Measurements from ENCODE around the gene ZNF787. TPM values are rescaled to one million over a fixed set of nuclear protein-coding genes. Genes with fewer than 3 reads are reported as not detected.
A peak's percentile ranks its signal among the peaks of the same experiment; 100 is the strongest.

Gene ZNF787
- total and polyA plus RNA-seq, 2 of the 13 experiments (the other 11 are each of a cell fraction or from before 2014, with no cell fraction given): 15.1 to 42.8 TPM

DNA sequence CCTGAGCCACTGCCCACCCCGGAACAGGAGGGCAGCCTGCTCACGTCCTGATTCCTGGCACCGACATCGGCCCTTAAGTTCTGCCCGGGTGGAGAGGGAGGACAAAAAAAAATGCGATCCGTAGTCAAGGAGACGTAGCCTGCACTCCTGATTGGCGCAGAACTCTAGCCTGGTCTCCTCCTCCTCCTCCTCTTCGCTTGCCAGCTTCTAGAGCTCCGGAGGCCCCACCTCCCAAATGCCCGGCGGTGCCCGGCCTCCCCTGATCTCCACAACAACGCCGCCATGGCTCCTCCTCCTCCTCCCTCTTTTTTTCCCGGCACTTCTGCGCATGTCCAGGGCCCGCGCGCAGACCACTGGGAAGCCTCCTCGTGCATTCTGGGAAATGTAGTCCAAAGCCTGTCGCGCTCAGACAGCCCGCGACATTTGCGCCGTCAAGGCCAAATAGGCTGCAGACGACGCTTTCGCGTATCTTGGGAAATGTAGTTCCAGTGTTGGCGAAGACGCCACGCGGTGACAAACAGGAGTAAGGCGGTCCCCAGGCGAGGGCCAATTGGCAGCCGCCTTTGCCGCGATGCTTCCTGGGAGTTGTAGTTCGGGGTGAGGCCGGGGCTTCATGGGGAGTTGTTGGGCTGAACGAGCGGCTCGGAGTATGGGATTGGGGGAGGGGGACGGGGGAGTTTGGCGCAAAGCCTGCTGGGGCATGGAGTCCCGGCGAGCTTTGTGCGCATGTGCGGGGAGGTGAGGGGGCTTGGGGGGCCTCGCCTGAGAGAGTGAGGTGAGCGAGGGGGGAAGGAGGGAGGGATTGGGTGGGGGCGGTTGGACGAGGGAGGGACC is 19.7 kb upstream of the ZNF787 start, which contains the start of gene ZNF444 (continued):
- TF ChIP-seq TBL1XR1 (IDR thresholded peaks at IDR 0.05; ENCODE audit: borderline replicate concordance, low read length, partially characterized antibody) (peak; percentile 65), ZNF850 (CRISPR knock-in tag; conservative IDR thresholded peaks at IDR 0.05) (no peak), ZNF766 (CRISPR knock-in tag; IDR thresholded peaks at IDR 0.05; ENCODE audit: borderline replicate concordance) (no peak), ZNF510 (CRISPR knock-in tag; IDR thresholded peaks at IDR 0.05; ENCODE audit: low read depth) (no peak), ZNF558 (CRISPR knock-in tag; IDR thresholded peaks at IDR 0.05; ENCODE audit: borderline replicate concordance) (no peak), ATF2 (CRISPR knock-in tag; IDR thresholded peaks at IDR 0.05) (peak; percentile 77; the same call in 1 of the 2 replicates), WIZ (CRISPR knock-in tag; IDR thresholded peaks at IDR 0.05) (no peak), CREB1 (IDR thresholded peaks at IDR 0.05) (peak; percentile 93), CREB1 (CRISPR knock-in tag; IDR thresholded peaks at IDR 0.05) (peak; percentile 97), PCBP1 (IDR thresholded peaks at IDR 0.05; ENCODE audit: borderline replicate concordance, low read depth, low read length) (peak; percentile 93)
- TF ChIP-seq, protein P1, sequence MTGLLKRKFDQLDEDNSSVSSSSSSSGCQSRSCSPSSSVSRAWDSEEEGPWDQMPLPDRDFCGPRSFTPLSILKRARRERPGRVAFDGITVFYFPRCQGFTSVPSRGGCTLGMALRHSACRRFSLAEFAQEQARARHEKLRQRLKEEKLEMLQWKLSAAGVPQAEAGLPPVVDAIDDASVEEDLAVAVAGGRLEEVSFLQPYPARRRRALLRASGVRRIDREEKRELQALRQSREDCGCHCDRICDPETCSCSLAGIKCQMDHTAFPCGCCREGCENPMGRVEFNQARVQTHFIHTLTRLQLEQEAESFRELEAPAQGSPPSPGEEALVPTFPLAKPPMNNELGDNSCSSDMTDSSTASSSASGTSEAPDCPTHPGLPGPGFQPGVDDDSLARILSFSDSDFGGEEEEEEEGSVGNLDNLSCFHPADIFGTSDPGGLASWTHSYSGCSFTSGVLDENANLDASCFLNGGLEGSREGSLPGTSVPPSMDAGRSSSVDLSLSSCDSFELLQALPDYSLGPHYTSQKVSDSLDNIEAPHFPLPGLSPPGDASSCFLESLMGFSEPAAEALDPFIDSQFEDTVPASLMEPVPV (CRISPR knock-in tag; IDR thresholded peaks at IDR 0.05): no peak
- TF ChIP-seq, protein P2, sequence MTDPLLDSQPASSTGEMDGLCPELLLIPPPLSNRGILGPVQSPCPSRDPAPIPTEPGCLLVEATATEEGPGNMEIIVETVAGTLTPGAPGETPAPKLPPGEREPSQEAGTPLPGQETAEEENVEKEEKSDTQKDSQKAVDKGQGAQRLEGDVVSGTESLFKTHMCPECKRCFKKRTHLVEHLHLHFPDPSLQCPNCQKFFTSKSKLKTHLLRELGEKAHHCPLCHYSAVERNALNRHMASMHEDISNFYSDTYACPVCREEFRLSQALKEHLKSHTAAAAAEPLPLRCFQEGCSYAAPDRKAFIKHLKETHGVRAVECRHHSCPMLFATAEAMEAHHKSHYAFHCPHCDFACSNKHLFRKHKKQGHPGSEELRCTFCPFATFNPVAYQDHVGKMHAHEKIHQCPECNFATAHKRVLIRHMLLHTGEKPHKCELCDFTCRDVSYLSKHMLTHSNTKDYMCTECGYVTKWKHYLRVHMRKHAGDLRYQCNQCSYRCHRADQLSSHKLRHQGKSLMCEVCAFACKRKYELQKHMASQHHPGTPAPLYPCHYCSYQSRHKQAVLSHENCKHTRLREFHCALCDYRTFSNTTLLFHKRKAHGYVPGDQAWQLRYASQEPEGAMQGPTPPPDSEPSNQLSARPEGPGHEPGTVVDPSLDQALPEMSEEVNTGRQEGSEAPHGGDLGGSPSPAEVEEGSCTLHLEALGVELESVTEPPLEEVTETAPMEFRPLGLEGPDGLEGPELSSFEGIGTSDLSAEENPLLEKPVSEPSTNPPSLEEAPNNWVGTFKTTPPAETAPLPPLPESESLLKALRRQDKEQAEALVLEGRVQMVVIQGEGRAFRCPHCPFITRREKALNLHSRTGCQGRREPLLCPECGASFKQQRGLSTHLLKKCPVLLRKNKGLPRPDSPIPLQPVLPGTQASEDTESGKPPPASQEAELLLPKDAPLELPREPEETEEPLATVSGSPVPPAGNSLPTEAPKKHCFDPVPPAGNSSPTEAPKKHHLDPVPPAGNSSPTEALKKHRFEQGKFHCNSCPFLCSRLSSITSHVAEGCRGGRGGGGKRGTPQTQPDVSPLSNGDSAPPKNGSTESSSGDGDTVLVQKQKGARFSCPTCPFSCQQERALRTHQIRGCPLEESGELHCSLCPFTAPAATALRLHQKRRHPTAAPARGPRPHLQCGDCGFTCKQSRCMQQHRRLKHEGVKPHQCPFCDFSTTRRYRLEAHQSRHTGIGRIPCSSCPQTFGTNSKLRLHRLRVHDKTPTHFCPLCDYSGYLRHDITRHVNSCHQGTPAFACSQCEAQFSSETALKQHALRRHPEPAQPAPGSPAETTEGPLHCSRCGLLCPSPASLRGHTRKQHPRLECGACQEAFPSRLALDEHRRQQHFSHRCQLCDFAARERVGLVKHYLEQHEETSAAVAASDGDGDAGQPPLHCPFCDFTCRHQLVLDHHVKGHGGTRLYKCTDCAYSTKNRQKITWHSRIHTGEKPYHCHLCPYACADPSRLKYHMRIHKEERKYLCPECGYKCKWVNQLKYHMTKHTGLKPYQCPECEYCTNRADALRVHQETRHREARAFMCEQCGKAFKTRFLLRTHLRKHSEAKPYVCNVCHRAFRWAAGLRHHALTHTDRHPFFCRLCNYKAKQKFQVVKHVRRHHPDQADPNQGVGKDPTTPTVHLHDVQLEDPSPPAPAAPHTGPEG (CRISPR knock-in tag; IDR thresholded peaks at IDR 0.05): no peak
- TF ChIP-seq, protein P3, sequence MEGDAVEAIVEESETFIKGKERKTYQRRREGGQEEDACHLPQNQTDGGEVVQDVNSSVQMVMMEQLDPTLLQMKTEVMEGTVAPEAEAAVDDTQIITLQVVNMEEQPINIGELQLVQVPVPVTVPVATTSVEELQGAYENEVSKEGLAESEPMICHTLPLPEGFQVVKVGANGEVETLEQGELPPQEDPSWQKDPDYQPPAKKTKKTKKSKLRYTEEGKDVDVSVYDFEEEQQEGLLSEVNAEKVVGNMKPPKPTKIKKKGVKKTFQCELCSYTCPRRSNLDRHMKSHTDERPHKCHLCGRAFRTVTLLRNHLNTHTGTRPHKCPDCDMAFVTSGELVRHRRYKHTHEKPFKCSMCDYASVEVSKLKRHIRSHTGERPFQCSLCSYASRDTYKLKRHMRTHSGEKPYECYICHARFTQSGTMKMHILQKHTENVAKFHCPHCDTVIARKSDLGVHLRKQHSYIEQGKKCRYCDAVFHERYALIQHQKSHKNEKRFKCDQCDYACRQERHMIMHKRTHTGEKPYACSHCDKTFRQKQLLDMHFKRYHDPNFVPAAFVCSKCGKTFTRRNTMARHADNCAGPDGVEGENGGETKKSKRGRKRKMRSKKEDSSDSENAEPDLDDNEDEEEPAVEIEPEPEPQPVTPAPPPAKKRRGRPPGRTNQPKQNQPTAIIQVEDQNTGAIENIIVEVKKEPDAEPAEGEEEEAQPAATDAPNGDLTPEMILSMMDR (CRISPR knock-in tag; IDR thresholded peaks at IDR 0.05): no peak
- TF ChIP-seq, protein P4, sequence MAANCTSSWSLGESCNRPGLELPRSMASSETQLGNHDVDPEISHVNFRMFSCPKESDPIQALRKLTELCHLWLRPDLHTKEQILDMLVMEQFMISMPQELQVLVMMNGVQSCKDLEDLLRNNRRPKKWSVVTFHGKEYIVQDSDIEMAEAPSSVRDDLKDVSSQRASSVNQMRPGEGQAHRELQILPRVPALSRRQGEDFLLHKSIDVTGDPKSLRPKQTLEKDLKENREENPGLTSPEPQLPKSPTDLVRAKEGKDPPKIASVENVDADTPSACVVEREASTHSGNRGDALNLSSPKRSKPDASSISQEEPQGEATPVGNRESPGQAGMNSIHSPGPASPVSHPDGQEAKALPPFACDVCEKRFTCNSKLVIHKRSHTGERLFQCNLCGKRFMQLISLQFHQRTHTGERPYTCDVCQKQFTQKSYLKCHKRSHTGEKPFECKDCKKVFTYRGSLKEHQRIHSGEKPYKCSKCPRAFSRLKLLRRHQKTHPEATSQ (CRISPR knock-in tag; IDR thresholded peaks at IDR 0.05; ENCODE audit: borderline replicate concordance): no peak

Measured in HepG2 (cell line).